ENCODE results near the gene LAX1. TPM values are rescaled to one million over a fixed set of nuclear protein-coding genes. Genes with fewer than 3 reads are reported as not detected.
"Not testable (repeated sequence)": the region's sequence is repeated elsewhere in the genome, so short reads cannot be mapped to it uniquely, and the experiment has no call there.

Gene LAX1
- total RNA-seq, 1 experiment from 2014 or later, result not detected

GRCh38 chr1:203791498-203791897 lies 26.5 kb downstream of the LAX1 start:
- ChIA-PET POLR2A (no interaction called here), CTCF (no interaction called here)
- no peak overlapping the region for H3K4me3 ChIP-seq (ENCODE audit: low read depth, low read length)
- no peaks in the 10 kb centered on the region for H3K27me3 ChIP-seq (replicated peaks; ENCODE audit: control insufficient read depth, insufficient read depth, low read length)
- Mint-ChIP-seq H3K36me3 (ENCODE audit: insufficient read depth, unreplicated experiment) (peaks cover 13% of the 10 kb centered on the region), H3K4me3 (ENCODE audit: unreplicated experiment) (no peak overlapping the region), H3K4me1 (ENCODE audit: low read depth, unreplicated experiment) (no peaks in the 10 kb centered on the region), H3K9me3 (ENCODE audit: unreplicated experiment) (no peaks in the 10 kb centered on the region), H3K27me3 (ENCODE audit: insufficient read depth, unreplicated experiment) (no peaks in the 10 kb centered on the region), H3K27ac (ENCODE audit: unreplicated experiment) (no peak overlapping the region)
- H3K36me3 ChIP-seq (ENCODE audit: control insufficient read depth, insufficient read depth, low read length), result no peaks in the 10 kb centered on the region
- DNase-seq, result no peak
- H3K9me3 ChIP-seq, result no peaks in the 10 kb centered on the region
- TF ChIP-seq, protein P1, sequence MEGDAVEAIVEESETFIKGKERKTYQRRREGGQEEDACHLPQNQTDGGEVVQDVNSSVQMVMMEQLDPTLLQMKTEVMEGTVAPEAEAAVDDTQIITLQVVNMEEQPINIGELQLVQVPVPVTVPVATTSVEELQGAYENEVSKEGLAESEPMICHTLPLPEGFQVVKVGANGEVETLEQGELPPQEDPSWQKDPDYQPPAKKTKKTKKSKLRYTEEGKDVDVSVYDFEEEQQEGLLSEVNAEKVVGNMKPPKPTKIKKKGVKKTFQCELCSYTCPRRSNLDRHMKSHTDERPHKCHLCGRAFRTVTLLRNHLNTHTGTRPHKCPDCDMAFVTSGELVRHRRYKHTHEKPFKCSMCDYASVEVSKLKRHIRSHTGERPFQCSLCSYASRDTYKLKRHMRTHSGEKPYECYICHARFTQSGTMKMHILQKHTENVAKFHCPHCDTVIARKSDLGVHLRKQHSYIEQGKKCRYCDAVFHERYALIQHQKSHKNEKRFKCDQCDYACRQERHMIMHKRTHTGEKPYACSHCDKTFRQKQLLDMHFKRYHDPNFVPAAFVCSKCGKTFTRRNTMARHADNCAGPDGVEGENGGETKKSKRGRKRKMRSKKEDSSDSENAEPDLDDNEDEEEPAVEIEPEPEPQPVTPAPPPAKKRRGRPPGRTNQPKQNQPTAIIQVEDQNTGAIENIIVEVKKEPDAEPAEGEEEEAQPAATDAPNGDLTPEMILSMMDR (IDR thresholded peaks at IDR 0.05; ENCODE audit: insufficient read depth in 1 of 2, low read depth in 1 of 2, low read length in 1 of 2, severe bottlenecking in 1 of 2, unreplicated experiment in 1 of 2), result no peak
- H3K4me1 ChIP-seq, result peaks cover 12% of the 10 kb centered on the region
- intact Hi-C loops (cut with micrococcal nuclease; ENCODE audit: unreplicated experiment), result no loop called here
- no TSS peak for BruUV-seq (replicated peaks)

GRCh38 chr1:203792486-203792885 lies 27.5 kb downstream of the LAX1 start:
- CTCF ChIA-PET, result no interaction called here
- H3K36me3 ChIP-seq (ENCODE audit: control insufficient read depth, insufficient read depth, low read length), result no peaks in the 10 kb centered on the region
- POLR2A ChIA-PET, result no interaction called here
- H3K9me3 Mint-ChIP-seq (ENCODE audit: unreplicated experiment), result no peaks in the 10 kb centered on the region
- H3K4me1 Mint-ChIP-seq (ENCODE audit: low read depth, unreplicated experiment), result no peaks in the 10 kb centered on the region
- BruUV-seq (replicated peaks), result no TSS peak
- peaks cover 20% of the 10 kb centered on the region for H3K4me1 ChIP-seq
- no peak for DNase-seq
- H3K4me3 Mint-ChIP-seq (ENCODE audit: unreplicated experiment), result no peak overlapping the region
- no peaks in the 10 kb centered on the region for H3K9me3 ChIP-seq
- no peak overlapping the region for H3K27ac Mint-ChIP-seq (ENCODE audit: unreplicated experiment)
- peaks cover 23% of the 10 kb centered on the region for H3K36me3 Mint-ChIP-seq (ENCODE audit: insufficient read depth, unreplicated experiment)
- no peak overlapping the region for H3K4me3 ChIP-seq (ENCODE audit: low read depth, low read length)
- intact Hi-C loops (cut with micrococcal nuclease; ENCODE audit: unreplicated experiment), result no loop called here
- no peaks in the 10 kb centered on the region for H3K27me3 Mint-ChIP-seq (ENCODE audit: insufficient read depth, unreplicated experiment)
- no peaks in the 10 kb centered on the region for H3K27me3 ChIP-seq (replicated peaks; ENCODE audit: control insufficient read depth, insufficient read depth, low read length)
- TF ChIP-seq, protein P1 (IDR thresholded peaks at IDR 0.05; ENCODE audit: insufficient read depth in 1 of 2, low read depth in 1 of 2, low read length in 1 of 2, severe bottlenecking in 1 of 2, unreplicated experiment in 1 of 2), result no peak

- H3K4me3 ChIP-seq (ENCODE audit: low read depth, low read length); H3K4me3 Mint-ChIP-seq (ENCODE audit: unreplicated experiment); H3K27me3 ChIP-seq (replicated peaks; ENCODE audit: control insufficient read depth, insufficient read depth, low read length); H3K27ac Mint-ChIP-seq (ENCODE audit: unreplicated experiment); H3K9me3 Mint-ChIP-seq (ENCODE audit: unreplicated experiment); POLR2A ChIA-PET; intact Hi-C loops (cut with micrococcal nuclease; ENCODE audit: unreplicated experiment); H3K27me3 Mint-ChIP-seq (ENCODE audit: insufficient read depth, unreplicated experiment); H3K36me3 ChIP-seq (ENCODE audit: control insufficient read depth, insufficient read depth, low read length); CTCF ChIA-PET; DNase-seq; BruUV-seq (replicated peaks); H3K9me3 ChIP-seq; H3K4me1 Mint-ChIP-seq (ENCODE audit: low read depth, unreplicated experiment): not testable (repeated sequence)
- peaks cover 34% of the 10 kb centered on the region for H3K36me3 Mint-ChIP-seq (ENCODE audit: insufficient read depth, unreplicated experiment)
- H3K4me1 ChIP-seq, result peaks cover 20% of the 10 kb centered on the region
Observed at GRCh38 chr1:203793561-203793960, 28.6 kb downstream of the LAX1 start.
